SKM-1 treated with dmso at 0.1 percent for 144 hours (cell line): Measurements from ENCODE around the gene ATG4D.

Experiments
- DNase-seq: peaks from one replicate; lab custom pipeline; 2025; ENCODE audit not compliant: unreplicated experiment; lab: John Stamatoyannopoulos, UW

ATG4D gene

DNA sequence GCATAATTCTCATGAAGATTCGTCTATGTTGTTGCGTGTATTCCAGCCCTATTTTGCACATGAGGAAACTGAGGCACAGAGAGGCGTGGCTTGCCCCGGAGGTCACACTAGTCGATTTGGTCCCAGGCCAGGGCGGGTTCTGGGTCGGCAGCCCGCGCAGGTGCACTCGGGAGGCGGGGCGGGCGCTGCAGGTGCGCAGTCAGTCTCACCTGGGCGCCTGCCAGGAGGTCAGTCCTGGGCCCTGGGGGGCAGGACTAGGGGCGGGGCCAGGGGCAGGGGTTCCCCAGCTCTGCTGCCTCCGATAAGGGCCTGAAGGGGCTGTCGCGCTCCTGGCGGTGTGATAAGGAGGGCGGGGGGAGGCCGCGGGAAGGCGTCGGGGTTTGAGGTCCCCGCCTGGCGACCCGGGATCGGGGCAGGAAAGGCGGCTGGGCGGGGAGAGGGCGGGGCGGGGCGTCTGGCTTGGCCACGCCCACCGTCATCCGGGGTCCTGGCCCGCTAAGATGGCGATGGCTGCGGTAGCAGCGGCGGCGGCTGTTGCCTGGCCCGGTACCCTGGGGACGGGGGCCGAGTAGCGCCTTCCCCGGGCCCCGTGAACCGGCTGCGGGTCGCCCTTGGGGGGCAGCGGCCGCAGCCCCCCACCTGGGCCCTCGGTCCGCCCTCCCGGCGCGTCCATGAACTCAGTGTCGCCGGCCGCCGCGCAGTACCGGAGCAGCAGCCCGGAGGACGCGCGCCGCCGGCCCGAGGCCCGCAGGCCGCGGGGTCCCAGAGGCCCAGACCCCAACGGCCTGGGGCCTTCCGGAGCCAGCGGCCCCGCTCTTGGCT, at the start of gene ATG4D:
ATG4D (plus strand) TSS at position 485 of the 822 bp plus-strand sequence; CDS start at position 672, 187 bp downstream.
- DNase-seq: peak; percentile 46

DNA sequence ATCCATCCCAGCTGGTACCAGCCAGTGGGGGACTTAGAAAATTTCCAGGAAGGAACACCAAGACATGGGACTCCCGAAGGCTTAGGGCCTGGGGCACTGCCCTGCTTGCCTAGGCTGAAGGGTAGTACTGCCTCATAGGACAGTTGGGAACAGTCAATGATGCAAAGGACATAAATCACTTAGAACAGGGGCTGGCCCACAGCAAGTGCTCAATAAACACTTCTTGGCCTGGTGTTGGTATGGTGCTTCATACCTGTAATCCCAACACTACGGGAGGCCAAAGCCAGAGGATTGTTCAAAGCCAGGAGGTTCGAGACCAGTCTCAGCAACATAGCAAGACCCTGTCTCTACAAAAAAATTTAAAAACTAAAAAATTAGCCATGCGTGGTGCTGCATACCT, 46.3 kb upstream of the ATG4D start:
- no peak for DNase-seq

DNA sequence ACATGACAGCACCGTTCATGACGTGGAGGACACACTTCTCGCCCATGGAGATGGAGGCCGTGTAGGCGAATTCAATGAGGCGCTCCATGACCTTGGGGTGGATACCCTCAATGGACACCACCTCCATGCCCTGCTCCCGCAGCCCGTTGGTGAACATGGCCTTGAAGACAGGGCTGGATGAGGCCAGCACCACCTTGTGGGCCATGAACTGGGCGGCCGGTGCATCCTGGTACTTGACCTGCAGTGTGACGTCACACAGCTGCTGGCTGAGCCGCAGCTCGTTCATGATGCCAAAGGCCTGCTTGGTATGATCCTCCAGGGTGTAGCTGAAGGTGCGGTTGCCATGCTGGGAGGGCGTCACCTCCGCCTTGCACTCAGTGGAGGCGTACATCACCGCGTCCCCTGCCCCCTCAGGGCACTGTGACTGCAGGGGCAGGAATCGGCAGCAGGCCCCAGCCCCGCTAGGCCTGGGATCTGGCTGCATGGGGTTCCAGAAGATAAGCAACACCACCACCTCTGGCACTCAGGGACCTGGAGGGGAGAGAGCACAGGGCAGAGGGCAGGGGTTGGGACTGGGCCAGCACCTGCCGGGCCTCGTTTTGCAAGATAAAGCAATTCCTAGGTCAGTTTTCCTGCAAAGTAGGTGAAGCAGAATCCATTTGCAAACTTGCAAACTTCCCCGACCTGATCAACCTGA, 44.0 kb upstream of the ATG4D start:
- DNase-seq: no peak

DNA sequence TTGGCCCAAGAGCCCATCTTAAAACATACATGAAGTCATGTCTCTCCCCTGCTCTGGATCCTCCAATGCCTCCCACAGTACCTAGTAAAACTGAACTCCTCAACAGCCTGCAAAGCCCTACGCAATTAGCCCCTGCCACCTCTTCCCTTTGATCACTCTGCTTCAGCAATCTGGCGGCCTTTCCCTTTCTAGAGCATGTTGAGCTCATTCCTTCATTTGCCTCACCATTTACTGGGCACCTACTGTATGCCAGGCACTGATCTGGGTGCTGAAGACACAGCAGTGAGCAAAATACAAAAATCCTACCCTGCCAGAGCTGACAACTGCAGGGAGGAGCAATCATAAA, 43.5 kb upstream of the ATG4D start:
- no peak for DNase-seq

DNA sequence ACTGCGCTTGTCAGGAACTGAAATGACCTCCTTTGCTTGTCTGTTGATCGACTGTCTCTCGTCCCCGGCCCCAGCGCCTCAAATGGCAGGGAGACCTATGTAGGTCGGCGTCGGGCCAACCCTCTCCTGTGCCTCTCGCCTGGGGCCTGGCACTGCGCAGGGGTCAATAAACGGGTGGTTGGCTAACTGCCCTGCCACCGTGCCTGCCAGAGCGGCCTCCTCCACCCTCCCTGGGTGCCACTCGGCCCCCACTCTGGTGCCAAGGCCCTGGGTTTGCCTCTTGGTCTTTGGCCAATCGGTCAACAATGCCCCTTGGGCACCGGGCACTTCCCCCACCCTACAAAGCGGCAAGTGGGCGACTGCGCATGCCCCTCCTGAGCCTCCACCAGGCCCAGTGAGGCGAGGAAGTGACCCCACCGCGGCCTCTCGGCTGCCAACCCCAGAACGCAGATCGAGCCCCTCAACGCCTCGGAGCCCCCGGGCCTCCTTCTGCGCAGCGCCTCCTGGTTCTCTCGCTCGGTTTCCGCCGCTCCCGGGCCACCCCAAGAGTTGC, 41.7 kb upstream of the ATG4D start:
- DNase-seq: no peak

DNA sequence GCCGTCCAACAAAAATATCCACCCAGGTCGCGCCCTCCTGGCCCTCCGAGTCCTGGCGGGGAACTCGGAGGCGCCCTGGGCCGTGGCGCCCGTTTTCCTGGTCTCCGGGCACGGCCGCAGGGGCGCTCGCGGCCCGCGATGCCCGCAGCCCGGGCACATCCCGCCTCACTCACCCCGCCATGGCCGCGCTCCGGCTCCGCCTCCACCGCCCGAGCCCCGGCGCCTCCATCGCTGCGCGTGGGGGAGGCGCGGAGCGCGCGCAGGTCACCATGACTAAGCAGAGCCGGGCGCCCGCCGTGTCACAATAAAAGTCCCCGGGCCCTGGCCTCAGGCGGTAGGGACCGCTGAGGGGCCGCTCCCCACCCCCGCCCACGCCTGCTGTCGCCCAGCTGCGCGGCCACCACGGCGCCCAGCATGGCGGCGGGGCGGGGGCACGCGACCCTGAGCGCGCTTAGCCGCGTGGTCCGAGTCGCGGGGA, 41.1 kb upstream of the ATG4D start:
- peak; percentile 90 for DNase-seq

DNA sequence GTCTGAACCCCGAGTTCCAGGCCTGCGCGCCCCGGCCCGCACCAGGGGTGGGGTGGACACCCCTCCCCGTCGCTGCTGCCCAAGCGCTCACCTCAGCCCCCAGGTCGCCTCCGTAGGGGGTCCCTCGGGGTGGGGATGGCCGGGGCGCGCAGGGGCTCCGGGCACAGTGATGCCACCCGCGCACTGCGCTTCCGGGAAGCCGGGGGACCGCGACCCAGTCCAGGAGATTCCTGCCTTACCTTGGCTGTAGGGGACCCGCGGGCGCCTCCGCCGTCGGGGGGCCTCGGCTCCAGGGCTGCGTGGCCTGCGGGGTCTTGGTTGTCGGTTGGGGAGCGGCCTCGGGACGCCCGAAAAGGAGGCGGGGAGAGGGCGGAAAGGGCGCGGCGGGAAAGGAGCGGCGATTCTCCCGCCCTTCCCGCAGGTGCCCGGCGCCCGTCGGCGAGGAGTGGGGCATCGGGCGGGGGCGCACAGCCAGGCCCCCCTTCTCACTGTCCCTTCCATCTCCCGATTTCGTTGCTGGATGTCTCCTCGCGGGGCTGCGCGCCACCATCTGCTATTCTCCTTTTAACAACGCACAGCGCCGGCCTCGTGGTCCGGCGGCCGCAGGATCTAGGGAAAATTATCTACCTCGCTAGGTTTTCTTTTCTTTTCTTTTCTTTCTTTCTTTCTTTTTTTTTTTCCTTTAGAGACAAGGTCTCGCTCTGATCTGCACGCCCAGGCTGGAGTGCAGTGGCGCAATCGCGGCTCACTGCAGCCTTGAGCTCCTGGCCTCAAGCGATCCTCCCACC, 40.5 kb upstream of the ATG4D start, which contains the start of gene KEAP1:
KEAP1 (minus strand) TSS at position 355 of the 788 bp plus-strand sequence. CDS start 3,323 bp downstream, outside the sequence.
- no peak for DNase-seq

DNA sequence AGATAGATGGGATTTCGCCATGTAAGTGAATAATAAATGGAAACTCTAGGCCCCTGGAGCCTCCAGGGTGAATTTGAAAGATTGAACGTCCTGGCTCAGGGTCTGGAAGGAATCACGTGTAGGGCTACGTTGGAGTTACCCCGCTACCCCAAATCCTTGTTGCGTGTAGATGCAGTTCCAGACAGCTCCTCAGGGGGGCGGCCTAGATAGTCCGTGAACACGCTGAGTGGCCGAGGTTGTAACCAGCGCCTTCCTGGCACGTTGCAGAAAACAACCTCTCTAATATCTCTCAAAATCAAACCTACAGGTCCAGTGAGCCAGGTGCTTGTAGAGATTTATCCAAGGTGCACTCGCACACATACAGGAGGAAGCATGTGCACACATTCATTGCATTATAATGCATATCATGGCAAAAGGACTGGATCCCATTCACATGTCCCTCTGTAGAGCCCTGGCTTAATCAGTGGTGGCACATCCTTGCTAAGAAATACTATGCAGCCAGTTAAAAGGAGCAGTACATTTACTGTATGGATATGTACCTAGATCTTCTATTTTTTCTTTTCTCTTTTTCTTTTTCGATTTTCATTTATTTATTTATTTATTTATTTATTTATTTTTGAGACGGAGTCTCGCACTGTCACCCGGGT, 38.0 kb upstream of the ATG4D start:
- peak; percentile 74 for DNase-seq

DNA sequence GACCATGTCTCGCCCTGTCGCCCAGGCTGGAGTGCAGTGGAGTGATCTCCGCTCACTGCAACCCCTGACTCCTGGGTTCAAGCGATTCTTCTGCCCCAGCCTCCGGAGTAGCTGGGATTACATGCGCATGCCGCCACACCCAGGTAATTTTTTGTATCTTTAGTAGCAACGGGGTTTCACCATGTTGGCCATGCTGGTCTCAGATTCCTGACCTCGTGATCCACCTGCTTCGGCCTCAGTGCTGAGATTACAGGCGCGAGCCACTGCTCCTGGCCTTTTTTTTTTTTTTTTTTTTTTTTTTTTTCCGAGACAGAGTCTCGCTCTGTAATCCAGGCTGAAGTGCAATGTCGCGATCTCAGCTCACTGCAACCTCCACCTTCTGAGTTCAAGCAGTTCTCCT, 35.7 kb upstream of the ATG4D start:
- no peak for DNase-seq

DNA sequence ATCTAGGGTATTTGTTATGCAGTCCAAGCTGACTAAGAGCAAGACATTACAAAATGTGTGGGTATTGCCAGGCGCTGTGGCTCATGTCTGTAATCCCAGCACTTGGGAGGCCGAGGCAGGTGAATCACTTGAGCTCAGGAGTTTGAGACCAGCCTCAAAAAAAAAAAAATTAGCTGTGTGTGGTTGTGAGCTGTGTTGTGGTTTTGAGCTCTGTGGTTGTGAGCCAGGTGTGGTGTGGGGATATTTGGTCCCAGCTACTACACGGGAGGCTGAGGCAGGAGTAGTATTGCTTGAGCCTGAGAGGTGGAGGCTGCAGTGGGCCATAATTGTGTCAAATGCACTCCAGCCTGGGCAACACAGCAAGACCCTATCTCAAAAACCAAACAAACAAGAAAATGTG, 35.0 kb upstream of the ATG4D start:
- DNase-seq: no peak

DNA sequence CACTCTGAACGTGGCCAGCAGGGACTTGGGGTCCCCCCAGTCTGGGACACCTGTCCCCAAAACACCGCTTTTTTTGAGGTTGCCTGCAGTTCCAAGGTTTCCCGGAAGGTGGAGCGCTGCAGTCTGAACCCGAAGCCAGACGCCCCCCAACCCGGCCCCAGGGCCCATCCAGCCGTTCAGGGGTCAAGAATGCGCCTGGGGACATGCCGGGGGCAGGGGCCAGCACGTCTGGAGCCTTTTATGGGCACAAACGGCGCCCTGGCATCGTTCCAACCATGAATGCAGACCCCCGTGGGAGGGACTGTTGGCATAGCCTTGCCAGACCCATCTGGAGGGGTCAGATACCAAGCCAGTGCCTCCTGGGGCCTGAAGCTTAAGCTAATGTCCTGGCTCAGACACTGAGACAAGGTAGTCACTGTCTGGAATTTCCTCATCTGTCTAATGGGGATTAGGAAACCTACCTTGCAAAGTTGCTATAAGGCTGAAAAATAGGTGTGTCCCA, 33.4 kb upstream of the ATG4D start:
- no peak for DNase-seq

DNA sequence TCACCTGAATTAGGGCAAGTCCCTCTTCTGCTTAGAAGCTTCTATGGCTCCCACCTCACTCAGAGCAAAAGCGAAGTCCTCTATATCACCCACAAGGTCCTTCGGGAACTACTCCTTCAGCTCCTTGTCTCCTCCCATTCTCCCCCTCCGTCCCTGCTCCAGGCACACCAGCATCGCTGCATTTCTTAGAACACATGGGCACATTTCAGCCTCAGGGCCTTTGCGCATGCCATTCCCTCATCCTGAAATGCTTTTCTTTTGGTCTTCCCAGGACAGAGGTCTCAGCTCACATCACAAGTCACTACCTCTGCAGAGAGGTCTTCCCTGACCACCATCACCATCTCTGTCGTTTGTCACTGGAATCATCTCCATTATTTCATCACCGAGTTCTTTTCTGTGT, 30.5 kb upstream of the ATG4D start:
- no peak for DNase-seq

DNA sequence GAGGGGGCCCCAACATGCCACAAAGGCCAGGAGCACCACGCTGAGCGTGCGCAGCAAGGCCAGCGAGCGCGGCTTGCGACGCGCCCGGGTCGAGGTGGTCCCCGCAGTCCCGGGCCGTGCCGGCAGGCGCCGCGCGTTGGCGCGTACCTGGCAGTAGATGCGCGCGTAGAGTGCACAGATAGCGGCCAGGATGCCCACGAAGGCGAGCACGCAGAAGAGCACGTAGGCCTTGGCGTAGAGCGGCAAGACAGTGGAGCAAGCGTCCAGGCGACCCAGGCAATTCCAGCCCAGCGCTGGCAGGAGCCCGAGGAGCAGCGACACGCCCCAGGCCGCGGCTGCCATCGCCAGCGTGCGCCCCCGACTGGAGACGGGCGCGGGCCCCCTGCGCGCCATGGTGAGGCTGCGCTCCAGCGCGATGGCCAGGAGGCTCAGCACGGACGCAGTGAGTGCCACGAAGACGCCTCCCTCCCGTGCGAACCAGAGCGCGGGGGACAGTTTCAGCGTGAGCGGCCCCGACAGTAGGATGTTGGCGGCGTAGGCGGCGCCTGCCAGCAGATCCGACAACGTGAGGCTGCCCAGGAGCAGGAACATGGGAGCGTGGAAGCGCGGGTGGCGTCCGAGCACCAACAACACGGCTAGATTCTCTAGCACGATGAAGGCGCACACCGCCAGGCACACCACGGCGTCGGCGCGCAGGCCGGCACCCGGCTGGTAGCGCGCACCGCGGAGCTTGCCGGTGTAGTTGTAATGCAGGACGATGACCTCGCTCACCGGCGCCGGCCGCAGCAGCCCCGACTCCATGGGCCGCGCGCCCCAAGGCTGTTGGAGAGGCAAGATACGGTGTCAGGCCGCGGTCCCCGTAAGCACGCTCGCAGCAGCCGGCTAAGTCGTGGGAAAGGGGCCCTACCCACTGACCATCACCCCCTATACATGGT, 29.2 kb upstream of the ATG4D start:
- DNase-seq: no peak

DNA sequence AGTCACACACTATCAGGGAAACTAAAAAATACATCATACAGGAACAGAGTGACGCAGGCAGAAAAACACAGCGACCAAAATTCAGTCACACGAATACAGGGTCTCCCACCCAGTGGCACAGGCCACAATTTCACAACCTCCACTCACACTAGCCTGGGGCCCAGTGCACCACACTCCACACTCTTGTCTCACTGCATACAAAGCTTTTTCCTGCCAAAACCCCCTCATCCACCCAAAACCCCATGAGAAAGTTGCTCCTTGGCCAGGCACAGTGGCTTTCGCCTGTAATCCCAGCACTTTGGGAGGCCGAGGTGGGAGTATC, 27.7 kb upstream of the ATG4D start:
- no peak for DNase-seq

DNA sequence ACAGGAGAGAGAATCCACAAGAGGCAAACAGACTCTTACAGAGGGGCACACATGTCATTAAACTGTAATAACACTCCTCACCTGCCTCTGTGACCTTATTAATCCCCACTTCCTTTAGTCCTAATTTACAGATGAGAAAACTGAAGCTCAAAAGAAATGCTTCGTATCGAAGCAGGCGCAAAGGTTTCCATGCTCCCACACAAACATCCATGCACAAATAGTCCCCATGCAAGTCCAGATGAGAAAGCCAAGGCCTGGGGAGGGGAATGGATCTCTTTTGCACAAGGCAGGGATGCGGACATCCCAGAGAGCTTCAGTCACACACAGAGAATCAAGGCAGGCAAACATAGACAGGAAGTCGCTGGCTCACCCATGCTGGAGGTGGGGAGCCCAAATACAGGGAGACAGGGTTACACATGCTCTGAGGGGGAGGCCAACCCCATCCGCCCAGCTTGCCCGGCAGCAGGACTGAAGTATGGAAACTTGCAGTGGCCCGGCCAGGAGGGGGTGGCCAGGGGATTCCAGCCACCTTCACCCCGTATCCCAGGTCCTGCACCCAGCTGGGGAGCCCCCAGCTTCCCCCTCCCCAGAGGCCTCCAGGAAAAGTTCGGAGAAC, 26.9 kb upstream of the ATG4D start:
- no peak for DNase-seq

DNA sequence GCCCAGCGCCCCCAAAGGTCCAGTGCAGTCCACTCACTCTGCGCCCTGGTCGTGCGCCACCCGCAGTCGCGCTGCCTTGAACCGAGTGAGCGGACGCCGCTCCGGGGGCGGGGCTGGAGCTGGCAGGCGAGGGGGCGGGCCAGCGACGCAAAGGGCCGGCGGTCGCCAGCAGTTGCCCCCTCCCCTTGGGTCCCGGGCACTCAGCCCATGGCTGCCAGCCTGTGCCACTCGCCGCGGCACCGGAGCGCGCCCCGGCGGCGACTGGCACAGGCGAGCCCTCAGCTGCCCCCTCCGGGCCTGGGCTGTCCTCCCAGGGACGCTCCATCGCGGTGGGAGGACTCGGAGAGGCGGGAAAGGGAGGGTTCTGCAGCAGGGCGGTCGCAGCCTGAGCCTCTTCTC, 26.3 kb upstream of the ATG4D start, which contains the start of gene S1PR5:
S1PR5 (minus strand) TSS at position 87 of the 399 bp plus-strand sequence. CDS start 2,436 bp downstream, outside the sequence.
- DNase-seq: no peak

DNA sequence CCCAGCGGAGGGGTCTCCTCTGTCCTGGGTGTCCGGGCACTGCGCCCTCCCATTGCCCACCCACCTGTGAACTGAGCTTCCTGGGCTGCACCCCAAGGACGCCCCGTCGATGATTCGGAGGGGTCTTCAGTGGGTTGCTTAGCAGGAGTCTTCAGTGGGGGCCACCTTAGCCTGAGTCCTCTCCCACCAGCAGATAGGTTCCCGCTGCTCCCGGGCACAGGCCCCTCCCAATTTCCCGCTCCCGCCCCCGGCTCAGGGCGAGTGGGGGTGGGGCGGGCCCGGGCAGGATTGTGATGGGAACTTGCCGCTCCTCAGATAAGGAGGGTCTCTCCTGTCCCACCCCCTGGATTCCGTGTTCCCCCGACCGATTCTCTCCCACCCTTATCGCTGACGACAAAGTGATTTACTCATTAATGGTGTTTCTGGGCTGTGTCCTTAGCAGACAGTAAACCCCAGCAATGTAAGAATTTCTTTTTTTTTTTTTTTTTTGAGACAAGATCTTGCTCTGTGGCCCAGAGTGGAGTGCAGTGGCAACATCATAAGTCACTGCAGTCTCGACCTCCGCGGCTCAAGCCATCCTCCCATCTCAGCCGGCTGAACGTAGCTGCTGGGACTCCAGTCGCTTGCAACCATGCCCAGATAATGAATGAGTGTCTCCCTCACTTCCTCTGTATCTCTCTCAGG, 25.8 kb upstream of the ATG4D start:
- DNase-seq: no peak
